Calu3 (cell line): ENCODE results near the gene VPS13C. TPM values are rescaled to one million over a fixed set of nuclear protein-coding genes. Genes with fewer than 3 reads are reported as not detected.

ENCODE experiments used
- BruUV-seq: library from RNA; stranded (reverse); fragments of 400-500 nt; replicated peaks from 2 replicates; lab custom pipeline; 2021; lab: Mats Ljungman, UMichigan
- CTCF ChIA-PET: fragments of 300-600 bp; sonication (Branson Sonifier 250); formaldehyde crosslinking; loops from one replicate; lab custom pipeline; 2022; ENCODE audit warnings: antibody characterized with exemption; lab: Charles Lee
- DNase-seq: peaks from one replicate; pipeline ENCODE4 v3.0.0; 2022
- H3K27ac Mint-ChIP-seq: one replicate; pipeline ENCODE4 v1.8.0; 2022; ENCODE audit warnings: mixed read lengths; ENCODE audit not compliant: unreplicated experiment
- H3K27me3 Mint-ChIP-seq: one replicate; pipeline ENCODE4 v1.8.0; 2022; ENCODE audit warnings: mixed read lengths; ENCODE audit not compliant: unreplicated experiment
- H3K36me3 Mint-ChIP-seq: one replicate; pipeline ENCODE4 v1.8.0; 2022; ENCODE audit warnings: mild to moderate bottlenecking, moderate library complexity, mixed read lengths; ENCODE audit not compliant: insufficient read depth, unreplicated experiment
- H3K4me1 Mint-ChIP-seq: one replicate; pipeline ENCODE4 v1.8.0; 2022; ENCODE audit warnings: mild to moderate bottlenecking, low read depth, mixed read lengths; ENCODE audit not compliant: unreplicated experiment
- H3K4me3 Mint-ChIP-seq: one replicate; pipeline ENCODE4 v1.8.0; 2022; ENCODE audit warnings: mild to moderate bottlenecking, low read depth, moderate library complexity, mixed read lengths; ENCODE audit not compliant: unreplicated experiment
- H3K9me3 Mint-ChIP-seq: one replicate; pipeline ENCODE4 v1.8.0; 2022; ENCODE audit warnings: low read depth, mixed read lengths; ENCODE audit not compliant: unreplicated experiment
- CTCF ChIP-seq: fragments of 200-600 bp; IDR thresholded peaks from one replicate; pipeline ENCODE4 v1.8.0; 2022; ENCODE audit warnings: antibody characterized with exemption; ENCODE audit not compliant: unreplicated experiment
- intact Hi-C: fragments of 100-400 bp; cut with micrococcal nuclease; formaldehyde crosslinking; loops from one replicate; pipeline ENCODE4 v1.10.0; 2022; ENCODE audit not compliant: unreplicated experiment
- total RNA-seq: library from RNA; stranded (reverse); gene quantifications from 2 replicates; pipeline ENCODE4 v1.2.3, GENCODE V29; 2022

The VPS13C gene
- total RNA-seq, 1 experiment from 2014 or later = 99.9 TPM

GRCh38 chr15:61812476-61812875, 247.8 kb downstream of the VPS13C start:
- H3K4me1 Mint-ChIP-seq = no peaks in the 10 kb centered on the region
- CTCF ChIA-PET = interaction anchor here (1.1 kb wide), 1 partner anchor 17 kb away, joined by 3 read pairs; no protein-coding TSS in a partner anchor
- H3K27me3 Mint-ChIP-seq = peaks cover 58% of the 10 kb centered on the region
- no peak for TF ChIP-seq CTCF
- H3K9me3 Mint-ChIP-seq = no peaks in the 10 kb centered on the region
- no peak for DNase-seq
- H3K36me3 Mint-ChIP-seq = no peaks in the 10 kb centered on the region
- no TSS peak for BruUV-seq
- H3K27ac Mint-ChIP-seq = no peak overlapping the region
- H3K4me3 Mint-ChIP-seq = no peak overlapping the region
- intact Hi-C loops = no loop called here

GRCh38 chr15:61811952-61812351, 248.3 kb downstream of the VPS13C start:
- no TSS peak for BruUV-seq
- peaks cover 53% of the 10 kb centered on the region for H3K27me3 Mint-ChIP-seq
- DNase-seq = no peak
- CTCF ChIA-PET = no interaction called here
- H3K36me3 Mint-ChIP-seq = no peaks in the 10 kb centered on the region
- intact Hi-C loops = no loop called here
- H3K27ac Mint-ChIP-seq = no peak overlapping the region
- TF ChIP-seq CTCF = no peak
- no peaks in the 10 kb centered on the region for H3K9me3 Mint-ChIP-seq
- no peaks in the 10 kb centered on the region for H3K4me1 Mint-ChIP-seq
- no peak overlapping the region for H3K4me3 Mint-ChIP-seq

GRCh38 chr15:61809216-61809615, 251.0 kb downstream of the VPS13C start:
- CTCF ChIA-PET = no interaction called here
- peaks cover 25% of the 10 kb centered on the region for H3K27me3 Mint-ChIP-seq
- TF ChIP-seq CTCF = no peak
- no peaks in the 10 kb centered on the region for H3K36me3 Mint-ChIP-seq
- H3K4me1 Mint-ChIP-seq = no peaks in the 10 kb centered on the region
- DNase-seq = no peak
- intact Hi-C loops = no loop called here
- BruUV-seq = no TSS peak
- H3K4me3 Mint-ChIP-seq = no peak overlapping the region
- no peaks in the 10 kb centered on the region for H3K9me3 Mint-ChIP-seq
- no peak overlapping the region for H3K27ac Mint-ChIP-seq

GRCh38 chr15:61807281-61807929, 252.8 kb downstream of the VPS13C start:
- CTCF ChIA-PET = no interaction called here
- no peaks in the 10 kb centered on the region for H3K4me1 Mint-ChIP-seq
- no peaks in the 10 kb centered on the region for H3K36me3 Mint-ChIP-seq
- no peak overlapping the region for H3K27ac Mint-ChIP-seq
- intact Hi-C loops = no loop called here
- no peak for TF ChIP-seq CTCF
- peaks cover 7% of the 10 kb centered on the region for H3K27me3 Mint-ChIP-seq
- H3K4me3 Mint-ChIP-seq = no peak overlapping the region
- no peaks in the 10 kb centered on the region for H3K9me3 Mint-ChIP-seq
- no TSS peak for BruUV-seq
- DNase-seq = no peak

Other genes starting within 250 kb of the VPS13C start
- 17.1 and 17.6 TPM in 2 replicates for gene C2CD4A, start 6.5 kb upstream of the VPS13C start, total RNA-seq
- gene C2CD4B, start 104.8 kb upstream of the VPS13C start, total RNA-seq = 18.8 and 29.9 TPM in 2 replicates